GM19467 (cell line): ENCODE results near the gene IPCEF1.

Experiments
- ATAC-seq: cut with Tn5 transposase; IDR thresholded peaks from one replicate; pipeline ENCODE4 v1.9.1; 2021; ENCODE audit warnings: mild to moderate bottlenecking, moderate library complexity; ENCODE audit not compliant: unreplicated experiment

The IPCEF1 gene

GRCh38 chr6:154356690-154357089, at the start of gene IPCEF1:
IPCEF1 (minus strand) TSS chr6:154356803; CDS start chr6:154265947, 90,856 bp downstream.
- ATAC-seq: no peak

DNA sequence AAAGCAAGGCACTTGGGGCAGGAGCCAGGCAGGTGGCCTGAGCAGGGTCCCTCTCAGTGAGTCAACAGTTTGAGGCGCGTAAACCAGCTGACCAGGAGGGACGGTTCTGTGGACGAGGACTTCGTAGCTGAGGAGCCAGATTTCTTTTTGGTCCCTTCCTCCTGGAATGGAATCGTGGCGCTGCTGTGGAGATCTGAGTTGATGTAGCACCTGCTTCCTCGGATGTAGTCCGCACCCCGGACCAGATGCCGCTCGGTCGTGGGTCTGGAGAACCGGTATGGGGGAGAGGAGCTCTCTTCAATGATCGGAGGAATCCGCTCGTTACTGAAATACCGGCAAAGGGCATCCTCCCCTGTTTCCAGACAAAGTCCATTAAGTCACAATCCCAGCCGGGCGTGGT, 49.7 kb upstream of the IPCEF1 start:
- no peak for ATAC-seq

DNA sequence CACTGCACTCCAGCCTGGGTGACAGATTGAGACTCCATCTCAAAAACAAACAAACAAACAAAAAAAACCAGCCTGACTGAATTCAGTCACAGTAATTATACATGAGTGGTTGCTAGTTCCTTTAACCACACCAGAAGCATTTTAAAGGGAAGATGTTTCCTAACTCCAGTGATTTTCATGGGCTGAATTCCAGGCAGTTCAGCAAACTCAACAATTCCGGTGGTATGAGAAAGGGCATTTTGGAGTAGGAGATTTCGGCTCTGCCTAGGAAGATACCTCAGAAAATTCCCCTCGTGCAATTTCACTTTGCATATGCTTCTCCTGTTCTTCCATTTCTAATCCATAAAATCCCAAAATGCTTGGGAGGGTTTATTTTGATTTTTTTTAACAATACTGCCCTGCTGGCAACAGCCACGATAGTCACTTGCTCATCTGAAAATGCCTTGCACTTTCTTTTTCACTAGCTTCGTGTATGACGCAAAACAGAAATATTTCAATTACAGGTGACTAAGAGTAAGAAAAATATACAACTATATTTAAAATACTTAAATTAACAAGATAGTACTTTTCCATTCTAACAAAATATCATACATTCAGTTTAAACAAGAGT, 48.3 kb upstream of the IPCEF1 start:
- ATAC-seq: no peak

- no peak for ATAC-seq
Measured at GRCh38 chr6:154403788-154404187, 47.2 kb upstream of the IPCEF1 start.

DNA sequence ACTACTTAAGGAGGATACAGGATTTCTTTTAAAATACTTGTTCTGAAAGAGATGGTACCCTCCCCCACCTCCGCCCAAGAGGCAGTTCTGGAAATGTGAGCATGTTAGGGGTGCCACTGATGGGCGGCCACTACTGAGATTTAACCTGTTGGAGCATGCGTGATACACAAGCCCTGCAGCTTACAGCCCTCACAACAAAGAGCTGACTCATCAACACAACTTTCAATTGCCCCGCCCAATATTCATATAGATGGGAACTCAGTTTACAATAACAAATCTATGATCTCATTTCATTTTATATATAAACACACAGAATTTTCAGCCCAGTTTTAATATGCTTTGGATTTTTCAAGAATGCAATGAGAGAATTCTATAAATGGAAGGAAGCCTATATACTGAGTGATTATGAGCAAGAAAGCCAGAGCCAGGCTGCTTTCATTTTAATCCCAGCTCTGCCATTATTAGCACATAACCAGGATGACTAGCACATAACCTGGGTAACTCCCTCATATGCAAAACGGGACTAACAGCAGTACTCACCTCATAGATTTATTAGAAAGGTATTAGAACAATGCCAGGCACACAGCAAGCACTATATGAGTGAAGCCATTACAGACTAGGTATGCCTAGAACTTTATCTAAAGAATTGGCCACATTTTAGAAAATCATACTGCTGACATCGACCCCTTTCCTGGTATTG, 45.6 kb upstream of the IPCEF1 start:
- no peak for ATAC-seq

- no peak for ATAC-seq
Measured at GRCh38 chr6:154399097-154399496, 42.5 kb upstream of the IPCEF1 start.

GRCh38 chr6:154397491-154398195, 41.0 kb upstream of the IPCEF1 start:
- ATAC-seq: no peak

DNA sequence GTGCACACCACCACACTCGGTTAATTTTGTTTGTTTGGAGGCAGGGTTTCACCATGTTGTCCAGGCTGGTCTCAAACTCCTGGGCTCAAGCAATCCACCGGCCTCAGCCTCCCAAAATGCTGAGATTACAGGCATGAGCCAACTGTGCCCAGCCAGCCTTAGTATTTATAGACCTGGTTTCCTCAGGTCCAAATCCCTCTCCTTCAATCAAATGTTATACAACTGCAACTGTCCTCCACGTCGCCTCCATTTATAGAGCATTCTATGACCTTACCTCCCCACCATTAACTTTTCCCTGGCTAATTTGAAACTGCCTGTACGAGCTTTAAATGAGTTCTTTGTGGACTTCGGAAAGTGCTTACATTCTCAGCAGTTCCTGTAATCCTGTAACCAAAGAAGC, 39.3 kb upstream of the IPCEF1 start:
- ATAC-seq: no peak

DNA sequence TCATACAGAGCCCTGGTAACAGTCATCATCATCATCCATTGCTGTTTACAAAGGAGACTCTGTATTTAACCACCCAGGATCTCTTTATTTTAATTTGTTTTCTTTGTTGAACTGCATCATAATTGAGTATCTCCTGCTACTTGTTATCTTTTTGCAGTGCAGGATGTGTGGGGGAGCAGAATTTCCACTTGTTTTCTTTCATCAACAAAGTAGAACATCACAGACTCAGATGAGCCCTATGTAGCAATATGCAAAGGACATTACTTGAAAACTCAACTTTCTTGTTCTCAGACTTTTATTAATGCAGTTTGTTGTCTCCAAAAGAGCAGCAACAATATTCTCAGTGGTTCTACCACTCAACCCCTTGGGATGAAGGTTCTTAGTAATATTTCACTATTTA, 38.7 kb upstream of the IPCEF1 start:
- no peak for ATAC-seq

DNA sequence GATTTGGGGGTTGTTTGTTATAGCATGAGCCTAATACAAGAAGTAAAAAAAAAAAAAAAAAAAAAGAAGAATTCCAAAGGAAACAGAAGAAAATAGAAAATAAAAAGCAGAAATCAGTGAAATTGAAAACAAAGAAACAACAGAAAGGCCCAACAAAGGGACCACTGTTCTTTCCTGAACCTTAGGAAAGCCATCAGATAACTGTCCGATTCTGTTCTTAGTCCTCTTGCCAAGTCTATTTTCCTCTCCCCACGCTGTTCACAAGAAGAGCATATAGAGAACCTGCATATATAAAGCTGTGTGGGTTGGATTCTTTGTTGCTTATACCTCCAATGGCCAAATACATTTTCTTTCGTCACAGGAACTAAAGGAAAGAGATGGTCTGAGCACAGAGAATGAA, 38.0 kb upstream of the IPCEF1 start:
- ATAC-seq: no peak

DNA sequence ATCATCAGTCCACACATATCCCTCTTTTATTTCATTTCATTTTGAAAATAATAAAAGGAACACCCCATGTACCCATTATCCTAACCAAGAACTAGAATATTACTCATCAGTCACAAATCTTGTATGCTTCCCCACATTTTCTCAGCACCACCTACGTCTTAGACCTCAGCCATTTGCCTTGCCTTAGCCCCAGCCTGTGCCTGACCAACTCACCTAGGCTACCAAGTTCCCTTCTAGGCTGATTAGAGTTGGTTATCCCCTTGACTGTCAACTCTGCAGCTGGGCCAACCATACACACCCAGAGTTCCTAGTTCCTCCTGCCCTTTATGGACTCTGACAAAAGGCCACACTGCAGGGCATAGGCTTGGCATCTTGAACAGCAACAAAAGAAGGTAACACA, 33.4 kb upstream of the IPCEF1 start:
- ATAC-seq: no peak

- ATAC-seq: no peak
Measured at GRCh38 chr6:154388803-154389202, 32.2 kb upstream of the IPCEF1 start.

DNA sequence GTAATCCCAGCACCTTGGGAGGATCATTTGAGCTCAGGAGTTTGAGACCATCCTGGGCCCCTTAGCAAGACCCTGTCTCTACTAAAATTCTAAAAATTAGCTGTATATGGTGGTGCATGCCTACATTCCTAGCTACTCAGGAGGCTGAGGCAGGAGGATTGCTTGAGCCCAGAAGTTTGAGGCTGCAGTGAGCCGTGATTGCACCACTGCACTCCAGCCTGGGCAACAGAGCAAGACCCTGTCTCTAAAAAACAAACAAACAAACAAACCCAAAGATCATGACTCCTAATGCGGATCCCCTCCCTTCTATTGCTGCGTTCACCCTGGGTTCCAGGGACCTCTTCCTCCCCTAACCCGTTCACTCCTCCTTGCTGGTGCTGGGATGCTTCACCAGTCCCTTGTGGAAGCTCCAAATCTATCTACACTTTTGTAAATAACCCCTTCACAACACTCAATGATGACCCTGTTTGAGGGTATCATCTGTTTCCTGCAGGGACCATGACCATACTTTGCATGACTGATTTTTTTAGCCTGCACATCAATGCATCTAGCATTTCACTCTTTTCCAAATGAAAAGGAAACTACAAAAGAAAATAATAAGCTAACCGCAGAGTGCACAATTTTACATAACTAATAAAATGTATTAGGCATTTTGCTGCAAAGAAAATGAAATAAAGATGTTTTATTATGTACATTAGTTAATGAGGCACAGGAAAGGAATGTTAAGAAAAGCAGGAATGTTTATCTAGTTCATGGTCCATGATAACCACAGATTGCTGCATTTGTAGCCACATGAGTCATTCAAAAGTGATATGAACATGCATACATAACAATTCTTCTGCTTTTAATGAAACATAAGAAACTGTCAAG, 30.5 kb upstream of the IPCEF1 start:
- ATAC-seq: no peak

GRCh38 chr6:154384191-154384590, 27.6 kb upstream of the IPCEF1 start:
- no peak for ATAC-seq

GRCh38 chr6:154383273-154383672, 26.7 kb upstream of the IPCEF1 start:
- ATAC-seq: no peak

- no peak for ATAC-seq
Measured at GRCh38 chr6:154382740-154383139, 26.1 kb upstream of the IPCEF1 start.

GRCh38 chr6:154381548-154381947, 24.9 kb upstream of the IPCEF1 start:
- no peak for ATAC-seq

DNA sequence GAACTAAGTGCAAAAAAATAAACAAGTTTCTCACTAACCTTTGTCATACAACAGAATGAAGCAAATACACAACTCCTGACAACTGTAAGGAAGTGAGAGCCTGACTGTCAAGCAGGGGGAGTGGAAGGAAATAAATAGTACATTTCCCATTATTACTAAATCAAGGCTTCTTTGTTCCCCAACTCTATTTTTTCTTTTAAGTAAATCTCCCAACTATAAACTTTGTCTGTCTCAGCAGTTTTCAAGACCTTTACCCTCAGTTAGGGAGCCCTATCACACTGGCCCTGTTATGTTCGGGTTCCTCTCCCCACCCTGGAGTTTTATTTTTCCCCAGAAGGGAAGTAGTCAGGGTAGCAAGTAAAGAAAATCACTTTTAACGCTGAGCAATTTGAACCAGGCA, 24.1 kb upstream of the IPCEF1 start:
- no peak for ATAC-seq

DNA sequence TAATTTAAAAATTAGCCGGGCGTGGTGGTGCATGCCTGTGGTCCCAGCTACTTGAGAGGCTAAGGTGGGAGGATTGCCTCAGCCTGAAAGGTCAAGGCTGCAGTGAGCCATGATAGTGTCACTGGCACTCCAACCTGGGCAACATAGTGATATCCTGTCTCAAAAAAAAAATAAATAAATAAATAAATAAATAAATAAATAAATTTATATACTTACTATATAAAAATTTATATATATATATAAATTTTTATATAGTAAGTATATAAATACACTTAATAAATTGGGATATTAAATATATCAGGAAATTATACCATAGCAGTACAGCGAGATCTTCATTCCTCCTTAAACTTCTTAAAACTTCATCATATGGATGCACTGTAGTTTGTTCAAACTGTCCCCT, 23.0 kb upstream of the IPCEF1 start:
- no peak for ATAC-seq

GRCh38 chr6:154378518-154378917, 21.9 kb upstream of the IPCEF1 start:
- no peak for ATAC-seq

DNA sequence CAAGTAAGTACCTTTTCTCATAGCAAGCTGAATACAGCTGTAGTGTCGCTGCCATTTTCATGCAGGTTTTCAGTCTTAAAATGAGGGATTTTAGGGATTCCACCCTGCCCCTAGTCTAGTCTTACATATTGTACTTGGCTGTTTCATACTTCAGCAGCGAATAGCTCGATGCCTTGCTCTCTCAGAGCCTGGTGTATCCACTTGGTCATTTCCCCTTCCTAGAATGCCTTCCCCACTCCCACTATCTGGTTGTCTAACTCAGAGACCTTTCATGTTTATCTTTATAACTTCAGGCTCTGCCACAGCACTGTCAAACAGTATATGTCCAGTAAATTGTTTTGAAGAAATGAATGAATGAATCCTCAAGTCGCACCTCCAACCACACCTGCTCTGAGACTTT, 21.1 kb upstream of the IPCEF1 start:
- no peak for ATAC-seq
